Measurements from ENCODE around the gene POLD2.

Gene POLD2

GRCh38 chr7:44102846-44103565, 20.3 kb downstream of the POLD2 start:
- TF ChIP-seq SIN3A (IDR thresholded peaks at IDR 0.05; ENCODE audit: borderline replicate concordance, insufficient read depth, low read length) (no peak), FOXP2 (optimal IDR thresholded peaks at IDR 0.05; ENCODE audit: borderline replicate concordance, extremely low read depth, extremely low read length, insufficient read depth) (no peak), TAF1 (IDR thresholded peaks at IDR 0.05; ENCODE audit: borderline replicate concordance, insufficient read depth, low read length) (no peak), POLR2AphosphoS5 (IDR thresholded peaks at IDR 0.05; ENCODE audit: low read depth, low read length) (no peak)
- TF ChIP-seq, protein P1, sequence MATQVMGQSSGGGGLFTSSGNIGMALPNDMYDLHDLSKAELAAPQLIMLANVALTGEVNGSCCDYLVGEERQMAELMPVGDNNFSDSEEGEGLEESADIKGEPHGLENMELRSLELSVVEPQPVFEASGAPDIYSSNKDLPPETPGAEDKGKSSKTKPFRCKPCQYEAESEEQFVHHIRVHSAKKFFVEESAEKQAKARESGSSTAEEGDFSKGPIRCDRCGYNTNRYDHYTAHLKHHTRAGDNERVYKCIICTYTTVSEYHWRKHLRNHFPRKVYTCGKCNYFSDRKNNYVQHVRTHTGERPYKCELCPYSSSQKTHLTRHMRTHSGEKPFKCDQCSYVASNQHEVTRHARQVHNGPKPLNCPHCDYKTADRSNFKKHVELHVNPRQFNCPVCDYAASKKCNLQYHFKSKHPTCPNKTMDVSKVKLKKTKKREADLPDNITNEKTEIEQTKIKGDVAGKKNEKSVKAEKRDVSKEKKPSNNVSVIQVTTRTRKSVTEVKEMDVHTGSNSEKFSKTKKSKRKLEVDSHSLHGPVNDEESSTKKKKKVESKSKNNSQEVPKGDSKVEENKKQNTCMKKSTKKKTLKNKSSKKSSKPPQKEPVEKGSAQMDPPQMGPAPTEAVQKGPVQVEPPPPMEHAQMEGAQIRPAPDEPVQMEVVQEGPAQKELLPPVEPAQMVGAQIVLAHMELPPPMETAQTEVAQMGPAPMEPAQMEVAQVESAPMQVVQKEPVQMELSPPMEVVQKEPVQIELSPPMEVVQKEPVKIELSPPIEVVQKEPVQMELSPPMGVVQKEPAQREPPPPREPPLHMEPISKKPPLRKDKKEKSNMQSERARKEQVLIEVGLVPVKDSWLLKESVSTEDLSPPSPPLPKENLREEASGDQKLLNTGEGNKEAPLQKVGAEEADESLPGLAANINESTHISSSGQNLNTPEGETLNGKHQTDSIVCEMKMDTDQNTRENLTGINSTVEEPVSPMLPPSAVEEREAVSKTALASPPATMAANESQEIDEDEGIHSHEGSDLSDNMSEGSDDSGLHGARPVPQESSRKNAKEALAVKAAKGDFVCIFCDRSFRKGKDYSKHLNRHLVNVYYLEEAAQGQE (IDR thresholded peaks at IDR 0.05; ENCODE audit: insufficient read depth in 1 of 2, low read depth in 2 of 2, low read length in 2 of 2) = no peak

GRCh38 chr7:44101966-44102845, 21.1 kb downstream of the POLD2 start:
- TF ChIP-seq TAF1 (IDR thresholded peaks at IDR 0.05; ENCODE audit: borderline replicate concordance, insufficient read depth, low read length) = no peak
- TF ChIP-seq, protein P1 (IDR thresholded peaks at IDR 0.05; ENCODE audit: insufficient read depth in 1 of 2, low read depth in 2 of 2, low read length in 2 of 2) = no peak
- TF ChIP-seq POLR2AphosphoS5 (IDR thresholded peaks at IDR 0.05; ENCODE audit: low read depth, low read length) = no peak

DNA sequence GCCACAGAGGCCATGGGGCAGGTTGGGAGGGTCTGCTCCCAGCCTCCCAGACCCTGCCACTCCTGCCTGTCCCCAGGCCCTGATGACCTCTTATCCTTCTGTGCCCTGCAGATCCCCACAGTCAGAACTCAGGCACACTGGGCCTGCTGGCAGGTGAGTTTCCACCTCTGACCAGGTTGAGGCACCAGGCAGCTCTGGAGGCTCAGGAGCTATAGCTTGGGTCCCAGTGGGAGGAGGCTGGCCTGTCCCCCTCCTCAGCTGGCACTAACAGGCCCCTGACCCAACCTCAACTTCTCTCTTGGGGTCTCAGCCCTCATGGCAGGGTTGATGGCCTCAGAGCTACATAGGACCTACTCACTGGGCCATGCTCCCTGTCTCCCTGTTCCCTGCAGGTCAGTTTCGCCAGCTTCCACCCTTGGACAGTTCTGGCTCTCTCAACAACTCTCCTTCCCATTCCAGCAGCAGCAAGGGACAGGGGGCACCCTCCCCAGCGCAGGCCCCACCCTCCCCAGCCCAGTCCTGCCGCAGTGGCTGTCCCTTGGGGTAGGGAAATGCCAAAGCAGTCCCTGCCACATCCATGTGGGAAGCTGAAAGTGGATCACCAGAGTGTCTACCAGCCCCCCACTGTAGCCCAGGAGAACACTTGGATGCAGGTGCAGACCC, 21.9 kb downstream of the POLD2 start:
- TF ChIP-seq TAF1 (IDR thresholded peaks at IDR 0.05; ENCODE audit: borderline replicate concordance, insufficient read depth, low read length) (no peak), POLR2AphosphoS5 (IDR thresholded peaks at IDR 0.05; ENCODE audit: low read depth, low read length) (no peak), SIN3A (IDR thresholded peaks at IDR 0.05; ENCODE audit: borderline replicate concordance, insufficient read depth, low read length) (no peak), FOXP2 (optimal IDR thresholded peaks at IDR 0.05; ENCODE audit: borderline replicate concordance, extremely low read depth, extremely low read length, insufficient read depth) (no peak)
- TF ChIP-seq, protein P1 (IDR thresholded peaks at IDR 0.05; ENCODE audit: insufficient read depth in 1 of 2, low read depth in 2 of 2, low read length in 2 of 2) = no peak

- TF ChIP-seq, protein P1 (IDR thresholded peaks at IDR 0.05; ENCODE audit: insufficient read depth in 1 of 2, low read depth in 2 of 2, low read length in 2 of 2) = 0 out of 4 replicates have a peak, but pooled peaks of 1 of the 2 experiments have one; percentile 40
- TF ChIP-seq FOXP2 (optimal IDR thresholded peaks at IDR 0.05; ENCODE audit: borderline replicate concordance, extremely low read depth, extremely low read length, insufficient read depth) (peak; percentile 82), TAF1 (IDR thresholded peaks at IDR 0.05; ENCODE audit: borderline replicate concordance, insufficient read depth, low read length) (no peak)
Observed at GRCh38 chr7:44100458-44101302, 22.7 kb downstream of the POLD2 start.
